OCI-LY3 (cell line): Measurements from ENCODE around the gene SFMBT1.

Source experiments
- CTCF ChIP-seq: fragments of 200-600, 300-600 bp; sonication (generic); IDR thresholded peaks from 2 replicates; pipeline ENCODE4 v1.5.1; 2014; ENCODE audit warnings: antibody characterized with exemption, low read length, low read depth
- EZH2phosphoT487 ChIP-seq: fragments of 200-600 bp; shearing (Covaris generic); IDR thresholded peaks from 2 replicates; pipeline ENCODE4 v1.6.1; 2018; ENCODE audit warnings: antibody characterized with exemption, mixed run types, low read depth

DNA sequence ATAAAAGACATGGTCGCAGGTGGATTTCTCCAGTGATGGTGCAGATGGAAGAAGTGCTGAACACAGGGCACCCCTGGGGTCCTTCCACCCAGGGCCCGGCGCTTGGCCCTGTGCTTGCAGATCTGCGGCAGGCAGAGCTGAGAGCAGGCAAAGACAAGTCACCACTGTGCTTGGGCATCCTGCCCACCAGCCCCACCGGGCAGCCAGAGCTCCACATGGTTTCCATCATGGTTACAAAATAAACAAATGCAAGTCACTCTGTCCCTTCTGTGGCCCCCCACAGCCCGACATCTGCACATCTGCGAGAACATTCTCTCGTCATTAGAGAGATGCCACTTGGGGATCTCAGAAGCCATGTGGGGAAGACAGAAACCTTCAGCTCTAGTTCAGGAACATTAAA lies 37.6 kb upstream of the SFMBT1 start:
- no peak for TF ChIP-seq CTCF
- TF ChIP-seq EZH2phosphoT487 = no peak
